ENCODE measurements around the gene TANC1.

DNA sequence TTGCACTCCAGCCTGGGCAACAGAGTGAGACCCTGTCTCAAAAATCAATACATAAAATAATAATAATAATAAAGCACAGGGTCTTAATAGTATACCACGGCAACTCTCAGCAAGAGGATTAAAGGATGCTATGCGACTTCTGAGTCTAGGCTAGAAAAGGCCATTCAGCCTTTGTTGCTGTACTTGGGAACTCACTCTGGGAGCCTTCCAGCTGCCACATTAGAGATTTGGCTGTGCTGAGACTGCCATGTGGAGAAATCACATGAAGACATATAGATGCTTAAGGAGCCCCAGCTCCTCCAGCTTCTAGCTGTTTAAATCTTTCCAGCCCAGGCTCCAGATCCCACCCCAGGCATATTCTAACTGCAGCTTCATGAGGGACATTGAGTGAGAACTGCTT lies 8.2 kb upstream of the TANC1 start:
- TF ChIP-seq, protein P1, sequence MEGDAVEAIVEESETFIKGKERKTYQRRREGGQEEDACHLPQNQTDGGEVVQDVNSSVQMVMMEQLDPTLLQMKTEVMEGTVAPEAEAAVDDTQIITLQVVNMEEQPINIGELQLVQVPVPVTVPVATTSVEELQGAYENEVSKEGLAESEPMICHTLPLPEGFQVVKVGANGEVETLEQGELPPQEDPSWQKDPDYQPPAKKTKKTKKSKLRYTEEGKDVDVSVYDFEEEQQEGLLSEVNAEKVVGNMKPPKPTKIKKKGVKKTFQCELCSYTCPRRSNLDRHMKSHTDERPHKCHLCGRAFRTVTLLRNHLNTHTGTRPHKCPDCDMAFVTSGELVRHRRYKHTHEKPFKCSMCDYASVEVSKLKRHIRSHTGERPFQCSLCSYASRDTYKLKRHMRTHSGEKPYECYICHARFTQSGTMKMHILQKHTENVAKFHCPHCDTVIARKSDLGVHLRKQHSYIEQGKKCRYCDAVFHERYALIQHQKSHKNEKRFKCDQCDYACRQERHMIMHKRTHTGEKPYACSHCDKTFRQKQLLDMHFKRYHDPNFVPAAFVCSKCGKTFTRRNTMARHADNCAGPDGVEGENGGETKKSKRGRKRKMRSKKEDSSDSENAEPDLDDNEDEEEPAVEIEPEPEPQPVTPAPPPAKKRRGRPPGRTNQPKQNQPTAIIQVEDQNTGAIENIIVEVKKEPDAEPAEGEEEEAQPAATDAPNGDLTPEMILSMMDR (IDR thresholded peaks at IDR 0.05; ENCODE audit: extremely low read depth in 1 of 2, insufficient read depth in 1 of 2, low read depth in 1 of 2, low read length in 2 of 2) = no peak
- TF ChIP-seq, protein P2, sequence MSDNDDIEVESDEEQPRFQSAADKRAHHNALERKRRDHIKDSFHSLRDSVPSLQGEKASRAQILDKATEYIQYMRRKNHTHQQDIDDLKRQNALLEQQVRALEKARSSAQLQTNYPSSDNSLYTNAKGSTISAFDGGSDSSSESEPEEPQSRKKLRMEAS (IDR thresholded peaks at IDR 0.05; ENCODE audit: insufficient read depth, insufficient read length) = no peak
